HG03520 (cell line): ENCODE data around the gene CD33.
"Not testable (repeated sequence)": the region's sequence is repeated elsewhere in the genome, so short reads cannot be mapped to it uniquely, and the experiment has no call there.

Source experiments
- ATAC-seq: cut with Tn5 transposase; IDR thresholded peaks from one replicate; pipeline ENCODE4 v1.9.1; 2021; ENCODE audit warnings: mild to moderate bottlenecking, moderate library complexity; ENCODE audit not compliant: unreplicated experiment

Gene CD33

GRCh38 chr19:51210191-51210784 is 14.6 kb upstream of the CD33 start:
- no peak for ATAC-seq

DNA sequence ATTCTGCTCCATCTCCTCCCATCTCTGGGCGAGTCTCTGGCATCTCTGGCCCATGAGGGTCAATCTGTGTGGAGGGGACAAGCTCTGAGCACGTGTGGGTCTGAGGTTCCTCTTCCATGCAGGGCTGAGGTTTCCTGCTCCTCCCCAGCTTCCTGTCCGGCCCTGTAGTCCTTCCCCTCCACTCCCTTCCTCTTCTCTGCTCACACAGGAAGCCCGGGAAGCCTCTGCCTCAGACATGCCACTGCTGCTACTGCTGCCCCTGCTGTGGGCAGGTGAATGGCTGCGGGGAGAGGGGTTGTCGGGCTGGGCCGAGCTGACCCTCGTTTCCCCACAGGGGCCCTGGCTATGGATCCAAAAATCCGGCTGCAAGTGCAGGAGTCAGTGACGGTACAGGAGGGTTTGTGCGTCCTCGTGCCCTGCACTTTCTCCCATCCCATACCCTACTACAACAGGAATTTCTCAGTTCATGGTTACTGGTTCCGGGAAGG is 14.0 kb upstream of the CD33 start:
- not testable (repeated sequence) for ATAC-seq

DNA sequence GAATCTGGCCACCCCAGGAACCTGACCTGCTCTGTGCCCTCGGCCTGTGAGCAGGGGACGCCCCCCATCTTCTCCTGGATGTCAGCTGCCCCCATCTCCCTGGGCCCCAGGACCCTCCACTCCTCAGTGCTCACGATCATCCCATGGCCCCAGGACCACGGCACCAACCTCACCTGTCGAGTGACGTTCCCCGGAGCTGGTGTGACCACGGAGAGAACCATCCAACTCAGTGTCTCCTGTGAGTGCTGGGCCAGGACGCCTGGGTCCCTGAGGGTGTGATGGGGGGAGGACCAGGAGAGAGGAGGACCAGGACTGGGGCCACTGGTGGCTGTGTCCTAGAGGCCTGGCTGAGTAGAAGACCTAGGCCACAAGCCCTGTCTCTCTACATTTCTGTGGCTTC is 13.0 kb upstream of the CD33 start:
- no peak for ATAC-seq

GRCh38 chr19:51219307-51219706 is 5.6 kb upstream of the CD33 start:
- ATAC-seq: no peak

DNA sequence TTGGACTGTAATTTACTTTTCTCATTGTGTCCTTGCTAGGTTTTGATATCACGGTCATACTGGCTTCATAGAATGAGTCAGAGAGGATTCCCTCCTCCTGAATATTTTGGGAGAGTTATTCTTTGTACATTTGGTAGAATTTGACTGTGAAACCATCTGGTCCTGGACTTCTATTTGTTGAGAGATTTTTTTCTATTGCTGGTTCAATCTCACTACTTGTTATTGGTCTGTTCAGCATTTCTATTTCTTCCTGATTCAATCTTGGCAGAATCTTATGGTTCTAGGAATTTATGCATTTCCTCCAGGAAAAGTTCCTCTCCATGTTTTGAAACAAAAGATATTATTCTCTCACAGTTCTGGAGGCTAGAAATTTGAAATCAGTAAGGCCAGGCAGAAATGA is 4.9 kb upstream of the CD33 start:
- ATAC-seq: no peak

- ATAC-seq: no peak
These were observed 3.9 kb upstream of the CD33 start for GRCh38 chr19:51220996-51221395.

GRCh38 chr19:51224163-51224641 is 678 bp upstream of the CD33 start:
- no peak for ATAC-seq

DNA sequence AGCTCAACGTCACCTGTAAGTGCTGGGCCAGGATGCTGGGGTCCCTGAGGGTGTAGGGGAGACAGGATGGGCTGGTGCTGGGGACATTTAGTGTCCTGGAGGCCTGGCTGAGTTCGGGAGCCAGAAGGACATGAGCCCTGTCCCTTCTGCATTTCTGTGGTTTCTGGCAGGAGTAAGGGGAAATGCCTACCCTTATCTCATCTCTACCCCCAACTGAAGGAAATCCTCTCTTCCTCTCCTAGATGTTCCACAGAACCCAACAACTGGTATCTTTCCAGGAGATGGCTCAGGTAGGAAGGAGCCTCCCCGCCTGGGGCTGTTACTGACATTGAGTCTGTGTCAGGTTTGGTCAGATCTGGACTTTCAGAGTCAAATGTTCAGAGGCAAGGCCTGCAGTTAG is 1.2 kb downstream of the CD33 start:
- no peak for ATAC-seq

- ATAC-seq: no peak
These were observed 2.4 kb downstream of the CD33 start for GRCh38 chr19:51227326-51227725.

DNA sequence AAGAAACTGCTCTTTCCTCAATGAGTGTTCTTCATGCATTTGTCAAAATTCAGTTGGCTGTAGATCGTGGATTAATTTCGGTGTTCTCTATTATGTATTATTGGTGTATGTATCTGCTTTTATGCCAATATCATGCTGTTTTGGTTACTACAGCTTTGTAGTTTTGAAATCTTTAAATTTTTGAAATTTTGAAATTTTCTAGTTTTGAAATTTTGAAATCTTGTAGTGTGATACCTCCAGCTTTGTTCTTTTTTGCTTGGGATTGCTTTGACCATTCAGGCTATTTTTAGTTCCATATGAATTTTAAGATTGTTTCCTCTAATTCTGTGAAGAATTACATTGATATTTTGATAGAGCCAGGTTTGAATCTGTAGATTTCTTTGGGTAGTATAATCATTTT is 3.1 kb downstream of the CD33 start:
- no peak for ATAC-seq

DNA sequence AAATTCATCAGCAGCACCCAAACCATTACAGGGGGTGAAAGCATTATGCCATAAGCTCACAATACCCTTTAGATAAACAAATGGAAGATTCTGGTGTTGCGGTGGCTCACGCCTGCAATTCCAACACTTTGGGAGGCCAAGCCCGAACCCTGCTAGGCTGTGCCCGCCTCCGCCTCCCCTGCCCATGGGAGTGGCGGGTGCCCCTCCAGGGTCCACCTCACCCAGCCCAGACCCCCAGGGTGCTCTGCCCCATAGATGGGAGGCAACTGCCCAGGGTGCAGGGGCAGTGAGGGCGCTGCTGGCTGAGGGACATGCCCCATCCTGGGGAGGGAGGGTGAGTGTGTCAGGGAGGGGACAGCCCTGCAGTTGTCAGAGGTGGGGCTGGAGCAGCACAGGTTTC is 16.0 kb downstream of the CD33 start:
- no peak for ATAC-seq

GRCh38 chr19:51242881-51243630 is 18.2 kb downstream of the CD33 start:
- no peak for ATAC-seq

DNA sequence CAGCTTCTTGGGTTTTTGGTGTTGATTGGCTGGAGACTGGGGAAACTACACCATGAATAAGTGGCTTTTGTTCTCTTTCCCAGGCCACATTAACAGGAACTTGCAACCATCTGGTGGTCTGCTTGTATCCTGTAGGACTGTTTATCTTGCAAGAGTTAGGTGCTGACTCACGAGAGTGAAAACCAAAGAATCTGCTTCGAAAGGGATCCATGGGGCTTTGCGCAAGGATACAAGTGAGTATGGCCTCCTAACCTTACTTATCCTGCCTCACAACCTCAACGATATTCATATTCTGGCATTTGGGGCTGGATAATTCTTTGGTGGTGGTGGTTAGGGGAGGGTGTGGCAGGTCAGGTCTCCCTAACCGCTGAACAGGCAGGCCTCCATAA is 21.3 kb downstream of the CD33 start:
- no peak for ATAC-seq

- ATAC-seq: no peak
These were observed 23.2 kb downstream of the CD33 start for GRCh38 chr19:51247972-51248590.

GRCh38 chr19:51250786-51251467 is 26.0 kb downstream of the CD33 start, which contains the start of gene SIGLECL1:
TSS of gene SIGLECL1 (plus strand) at chr19:51251080. CDS start at chr19:51264073, 12,993 bp downstream.
- no peak for ATAC-seq

GRCh38 chr19:51251468-51251820 is 26.6 kb downstream of the CD33 start:
- ATAC-seq: no peak

GRCh38 chr19:51252306-51253079 is 27.6 kb downstream of the CD33 start:
- no peak for ATAC-seq

DNA sequence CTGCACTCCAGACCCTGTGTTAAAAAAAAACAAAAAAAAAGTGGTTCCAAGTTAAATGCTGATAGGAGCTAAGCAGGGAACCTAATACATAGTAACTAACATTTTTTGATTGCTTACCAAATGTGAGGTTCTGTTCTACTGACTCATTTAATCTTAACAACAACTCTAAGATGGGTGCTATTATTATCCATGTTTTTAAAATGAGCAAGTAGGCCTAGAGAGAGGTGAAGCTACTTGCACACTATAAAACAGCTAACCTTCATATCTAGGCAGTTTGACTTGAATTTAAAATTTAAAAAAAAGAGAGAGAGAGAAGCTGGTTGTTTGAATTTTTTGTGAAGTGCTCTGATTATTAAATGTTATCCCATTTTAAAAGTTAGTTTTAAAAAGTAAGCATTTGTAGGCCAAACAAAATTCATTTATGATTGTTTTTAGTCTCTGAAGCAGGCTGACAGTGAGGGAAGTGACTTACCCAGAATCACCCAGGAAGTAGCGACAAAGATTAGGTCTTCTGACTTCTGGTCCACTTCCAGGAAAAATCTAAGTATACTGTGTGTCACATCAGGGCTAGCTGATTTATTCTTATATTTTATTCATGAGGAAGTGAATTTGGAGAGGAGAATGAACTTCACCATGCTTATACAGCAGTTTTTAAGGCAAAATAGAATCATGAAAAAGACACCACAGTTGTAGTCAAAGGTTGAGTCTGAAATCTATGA is 28.4 kb downstream of the CD33 start:
- ATAC-seq: no peak

- no peak for ATAC-seq
These were observed 31.3 kb downstream of the CD33 start for GRCh38 chr19:51256155-51256625.

GRCh38 chr19:51257471-51257870 is 32.6 kb downstream of the CD33 start:
- ATAC-seq: no peak
